Tibial nerve (tissue), 3 donors: Measurements from ENCODE around the gene KLRF2.

ENCODE experiments used
- POLR2A ChIP-seq, 2 donors: fragments of 450-650 bp; IDR thresholded peaks; one replicate each; pipeline ENCODE4 v1.6.1; 2017; ENCODE audit warnings: antibody characterized with exemption in 2 of 2, mild to moderate bottlenecking in 2 of 2, moderate library complexity in 2 of 2
- TF ChIP-seq, protein P1 (sequence below), 5 experiments: fragments of 200-600 bp in 3 of 5; fragments of 450-650 bp in 2 of 5; sonication (generic) in 3 of 5; IDR thresholded peaks; one replicate each; pipeline ENCODE4 v1.5.1; 2016 to 2019; ENCODE audit warnings: antibody characterized with exemption in 5 of 5, mild to moderate bottlenecking in 3 of 5, moderate library complexity in 2 of 5

DNA sequence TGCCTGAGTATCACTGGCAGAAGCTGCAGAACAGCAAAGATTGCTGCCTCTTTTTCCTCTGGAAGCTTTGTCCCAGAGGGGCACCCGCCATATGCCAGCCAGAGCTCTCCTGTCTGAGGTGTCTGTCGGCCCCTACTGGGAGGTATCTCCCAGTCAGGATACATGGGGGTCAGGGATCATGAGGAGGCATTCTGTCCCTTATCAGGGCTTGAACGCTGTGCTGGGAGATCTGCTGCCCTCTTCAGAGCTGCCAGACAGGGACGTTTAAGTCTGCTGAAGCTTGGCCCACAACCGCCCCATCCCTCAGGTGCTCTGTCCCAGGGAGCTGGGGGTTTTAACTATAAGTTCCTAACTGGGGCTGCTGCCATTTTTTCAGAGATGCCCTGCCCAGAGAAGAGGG lies 32.4 kb upstream of the KLRF2 start:
- TF ChIP-seq, protein P1, sequence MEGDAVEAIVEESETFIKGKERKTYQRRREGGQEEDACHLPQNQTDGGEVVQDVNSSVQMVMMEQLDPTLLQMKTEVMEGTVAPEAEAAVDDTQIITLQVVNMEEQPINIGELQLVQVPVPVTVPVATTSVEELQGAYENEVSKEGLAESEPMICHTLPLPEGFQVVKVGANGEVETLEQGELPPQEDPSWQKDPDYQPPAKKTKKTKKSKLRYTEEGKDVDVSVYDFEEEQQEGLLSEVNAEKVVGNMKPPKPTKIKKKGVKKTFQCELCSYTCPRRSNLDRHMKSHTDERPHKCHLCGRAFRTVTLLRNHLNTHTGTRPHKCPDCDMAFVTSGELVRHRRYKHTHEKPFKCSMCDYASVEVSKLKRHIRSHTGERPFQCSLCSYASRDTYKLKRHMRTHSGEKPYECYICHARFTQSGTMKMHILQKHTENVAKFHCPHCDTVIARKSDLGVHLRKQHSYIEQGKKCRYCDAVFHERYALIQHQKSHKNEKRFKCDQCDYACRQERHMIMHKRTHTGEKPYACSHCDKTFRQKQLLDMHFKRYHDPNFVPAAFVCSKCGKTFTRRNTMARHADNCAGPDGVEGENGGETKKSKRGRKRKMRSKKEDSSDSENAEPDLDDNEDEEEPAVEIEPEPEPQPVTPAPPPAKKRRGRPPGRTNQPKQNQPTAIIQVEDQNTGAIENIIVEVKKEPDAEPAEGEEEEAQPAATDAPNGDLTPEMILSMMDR (IDR thresholded peaks at IDR 0.05), result no peak
- TF ChIP-seq POLR2A (IDR thresholded peaks at IDR 0.05), result no peak
